NCI-H524 (cell line): ENCODE data around the gene TBCK.

Source experiments
- DNase-seq, 2 experiments: peaks; one replicate each; lab custom pipeline; 2025; lab: John Stamatoyannopoulos, UW

Gene TBCK

DNA sequence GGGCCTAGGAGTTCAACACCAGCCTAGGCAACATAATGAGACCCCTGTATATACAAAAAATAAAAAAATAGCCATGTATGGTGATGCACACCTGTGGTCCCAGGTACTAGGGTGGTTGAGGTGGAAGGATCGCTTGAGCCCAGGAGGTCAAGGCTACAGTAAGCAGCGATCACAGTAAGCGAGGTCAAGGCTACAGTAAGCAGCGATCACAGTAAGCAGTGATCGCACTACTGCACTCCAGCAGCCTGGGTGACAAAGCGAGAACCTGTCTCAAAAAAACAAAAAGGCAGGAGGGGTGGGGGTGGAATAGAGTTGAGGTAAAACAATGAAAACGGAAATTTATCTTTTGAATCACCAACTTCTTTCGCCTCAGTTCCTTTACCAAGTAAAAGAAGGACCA, 29.4 kb downstream of the TBCK start:
- no peak for DNase-seq

DNA sequence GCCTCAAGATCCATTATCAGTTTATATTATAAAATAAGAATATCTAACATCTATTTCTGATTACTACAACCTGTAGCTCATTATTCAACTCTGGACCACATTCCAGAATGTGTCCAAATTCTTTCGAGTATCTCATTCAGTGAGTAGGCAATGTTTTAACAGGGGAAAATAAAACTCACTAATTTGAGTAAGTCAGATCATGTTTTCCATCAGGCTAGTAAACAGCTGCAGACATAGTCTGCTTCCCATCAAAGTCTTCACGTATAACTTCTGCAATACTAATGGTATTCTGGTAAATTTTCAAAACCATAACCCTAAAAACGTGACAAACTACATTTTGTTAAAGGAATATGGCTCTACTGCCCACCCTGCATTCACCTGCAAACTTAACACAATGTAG, 31.8 kb downstream of the TBCK start:
- DNase-seq, result no peak

DNA sequence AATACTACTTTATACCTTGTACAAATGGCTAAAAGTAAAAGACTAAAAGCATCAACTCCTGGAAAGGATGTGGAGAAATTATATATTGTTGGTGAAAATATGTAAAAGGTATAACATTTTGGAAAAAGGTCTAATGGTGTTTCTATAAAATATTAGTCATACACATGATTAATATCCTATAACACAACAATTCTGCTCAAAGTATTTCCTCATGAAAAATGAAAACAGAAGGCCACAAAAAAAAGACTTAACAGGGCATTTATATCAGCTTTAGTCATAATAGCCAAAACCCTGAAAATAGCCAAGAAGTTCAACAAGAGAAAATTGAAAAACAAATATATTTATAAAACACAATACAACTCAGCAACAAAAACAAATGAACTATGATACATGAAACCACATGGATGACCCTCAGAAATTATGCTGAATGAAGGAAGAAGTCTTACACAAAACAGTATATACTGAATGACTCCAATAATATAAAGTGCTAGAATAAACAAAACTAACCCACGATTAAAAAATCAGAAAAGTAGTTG, 38.8 kb downstream of the TBCK start:
- DNase-seq, result no peak

DNA sequence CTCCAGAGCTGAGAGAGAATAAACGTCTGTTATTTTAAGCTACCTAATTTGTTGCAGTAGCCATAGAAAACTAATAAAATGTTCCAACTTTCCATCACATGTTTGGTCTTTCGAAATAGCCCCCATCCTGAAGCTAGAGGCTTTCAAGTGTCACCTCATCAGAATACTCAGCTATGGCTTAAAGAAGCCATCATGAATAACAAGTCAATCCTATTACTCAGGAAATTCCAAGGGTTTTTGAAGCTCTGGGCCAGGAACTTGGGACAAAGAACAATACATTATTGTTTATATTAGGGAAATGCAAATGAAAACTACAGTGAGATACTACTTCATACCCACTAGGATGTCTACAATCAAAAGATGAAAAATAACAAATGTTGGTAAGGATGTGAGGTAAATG, 42.2 kb downstream of the TBCK start:
- no peak for DNase-seq

DNA sequence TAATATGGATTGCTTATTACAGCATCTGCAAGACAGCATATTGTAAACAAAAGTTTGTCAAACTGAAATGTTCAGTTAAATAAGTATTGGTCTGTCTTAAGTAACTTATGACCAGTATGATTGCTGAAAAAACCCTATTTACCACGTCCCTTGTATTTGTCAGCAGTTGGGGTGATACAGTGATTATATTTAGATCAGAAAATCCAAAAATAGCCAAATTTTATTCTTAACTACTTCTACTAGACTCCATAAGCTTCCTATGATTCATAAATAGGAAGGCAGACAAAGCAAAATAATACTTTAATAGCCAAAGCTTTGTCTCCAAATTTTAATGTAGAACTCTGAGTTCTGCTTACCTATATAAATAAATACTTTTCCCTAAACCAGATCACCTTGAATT, 45.3 kb downstream of the TBCK start:
- no peak for DNase-seq

DNA sequence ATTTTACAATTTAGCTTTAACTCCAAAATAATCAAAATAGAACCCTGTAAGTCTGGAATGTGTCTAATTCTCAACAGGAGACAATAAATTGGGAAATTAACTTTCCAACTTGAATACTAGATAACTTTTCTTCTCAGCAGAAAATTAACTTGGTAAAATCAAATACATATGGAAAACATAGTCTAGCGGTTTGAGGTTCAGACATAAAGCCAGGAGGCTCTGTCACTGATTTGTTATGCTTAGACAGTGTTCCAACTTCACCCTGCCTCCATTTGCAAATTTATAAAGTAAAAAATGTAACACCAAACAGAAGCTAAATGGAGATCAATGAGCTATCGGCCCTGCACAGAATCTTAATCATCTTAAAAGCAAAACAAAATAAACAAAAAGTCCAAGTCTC, 46.3 kb downstream of the TBCK start:
- no peak for DNase-seq

DNA sequence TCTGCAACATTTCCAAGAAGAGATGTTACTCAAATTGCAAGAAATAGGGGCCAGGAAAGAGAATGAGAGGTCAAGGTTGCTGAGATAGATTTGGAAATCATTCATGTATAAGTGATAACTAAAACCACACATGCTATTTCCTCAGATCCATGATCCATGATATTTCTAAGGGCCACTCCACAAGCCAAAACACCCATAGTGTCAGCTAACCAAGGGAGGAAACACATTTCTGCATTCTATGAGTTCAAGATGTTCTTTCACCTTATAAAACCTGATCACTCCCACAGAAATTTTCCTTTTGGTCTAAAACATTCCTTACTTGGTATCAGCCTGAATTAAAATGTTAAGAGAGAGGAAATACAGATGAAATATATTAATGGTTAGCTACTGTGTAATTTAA, 47.2 kb downstream of the TBCK start:
- DNase-seq, result no peak

DNA sequence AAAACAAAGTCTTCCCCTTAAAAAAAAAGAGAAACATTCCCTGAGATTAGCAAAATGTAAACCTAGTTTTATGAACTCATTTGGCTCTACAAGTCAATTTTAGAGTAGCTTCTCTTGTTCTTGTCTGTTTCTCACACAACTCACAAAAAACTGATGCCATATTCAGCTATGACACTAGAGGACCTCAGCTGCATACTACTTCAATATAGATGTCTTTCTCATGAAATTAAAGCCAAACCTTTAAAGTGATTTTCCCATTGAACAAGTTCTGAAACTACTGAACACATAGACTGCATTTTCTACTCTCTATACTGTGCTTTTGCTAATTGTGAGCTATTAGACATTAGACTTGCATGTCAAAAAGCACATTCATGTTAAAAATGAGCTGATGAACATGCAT, 49.8 kb downstream of the TBCK start:
- DNase-seq, result peak in 1 of 2 experiments; percentile 33

DNA sequence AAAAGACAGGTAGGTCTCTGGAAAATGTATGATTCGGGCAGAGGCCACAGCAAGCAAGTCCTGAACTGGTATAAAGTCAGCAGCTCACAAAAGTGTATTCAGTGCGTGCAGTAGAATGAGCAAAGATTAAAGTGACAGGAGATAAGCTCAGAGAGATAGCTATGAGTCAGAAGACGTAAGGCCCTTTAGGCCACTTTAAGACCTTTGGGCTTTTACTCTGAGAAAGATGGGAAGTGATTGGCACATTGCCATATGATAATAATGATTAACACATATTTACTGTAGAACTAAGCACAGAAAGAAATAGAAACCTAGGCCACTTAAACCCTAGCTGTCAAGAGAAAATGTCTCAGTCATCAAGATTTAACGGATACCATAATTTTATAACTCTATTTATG, 51.7 kb downstream of the TBCK start:
- no peak for DNase-seq

DNA sequence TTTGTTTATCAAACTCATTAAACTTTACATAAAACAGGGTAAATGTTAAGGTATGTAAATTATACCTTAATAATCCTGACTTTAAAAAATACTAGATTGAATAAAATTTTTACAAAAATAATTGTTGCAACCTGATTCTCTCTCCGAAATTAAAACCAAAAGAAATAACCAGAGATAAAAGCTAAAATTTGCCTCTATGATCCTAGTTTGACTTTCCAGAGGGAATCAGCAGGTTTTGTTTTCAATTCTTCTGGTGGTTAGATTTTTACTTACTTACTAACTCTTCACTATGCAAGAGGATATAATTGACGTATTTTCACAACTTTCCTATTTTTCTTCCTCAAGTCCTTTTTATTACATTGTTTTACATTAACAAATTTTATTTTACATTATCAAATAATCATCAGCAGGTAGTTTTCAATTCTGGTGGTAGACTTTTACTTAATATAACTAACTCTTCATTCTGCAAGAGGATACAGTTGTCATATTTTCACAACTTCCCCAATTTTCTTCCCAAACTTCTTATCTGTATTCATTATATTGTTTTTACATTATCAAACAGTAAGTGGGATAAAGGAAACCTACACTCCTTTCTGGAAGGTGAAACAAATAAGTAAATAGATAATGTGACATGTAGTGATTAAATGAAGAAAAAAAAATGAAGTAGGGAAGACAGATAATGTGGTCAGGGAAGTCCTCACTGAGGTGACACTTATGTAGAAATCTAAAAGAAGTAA, 52.2 kb downstream of the TBCK start:
- no peak for DNase-seq

DNA sequence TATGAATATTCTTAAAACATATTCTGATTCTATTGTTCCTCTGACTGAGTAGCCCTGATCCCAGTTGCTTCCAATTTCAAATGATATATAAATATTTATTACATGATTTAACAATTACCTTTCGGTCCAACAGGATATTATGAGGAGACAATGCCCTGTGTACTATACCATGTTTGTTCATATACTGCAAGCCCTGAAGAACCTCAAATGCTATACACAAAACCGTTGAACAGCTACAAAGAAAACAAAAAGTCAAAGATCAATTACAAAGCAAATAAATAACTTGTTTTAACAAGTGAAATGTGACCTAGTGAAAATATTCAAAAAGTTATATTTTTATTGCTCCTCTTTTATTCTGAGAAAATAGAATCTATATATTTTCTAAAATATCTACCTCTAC, 54.0 kb downstream of the TBCK start:
- DNase-seq, result no peak

DNA sequence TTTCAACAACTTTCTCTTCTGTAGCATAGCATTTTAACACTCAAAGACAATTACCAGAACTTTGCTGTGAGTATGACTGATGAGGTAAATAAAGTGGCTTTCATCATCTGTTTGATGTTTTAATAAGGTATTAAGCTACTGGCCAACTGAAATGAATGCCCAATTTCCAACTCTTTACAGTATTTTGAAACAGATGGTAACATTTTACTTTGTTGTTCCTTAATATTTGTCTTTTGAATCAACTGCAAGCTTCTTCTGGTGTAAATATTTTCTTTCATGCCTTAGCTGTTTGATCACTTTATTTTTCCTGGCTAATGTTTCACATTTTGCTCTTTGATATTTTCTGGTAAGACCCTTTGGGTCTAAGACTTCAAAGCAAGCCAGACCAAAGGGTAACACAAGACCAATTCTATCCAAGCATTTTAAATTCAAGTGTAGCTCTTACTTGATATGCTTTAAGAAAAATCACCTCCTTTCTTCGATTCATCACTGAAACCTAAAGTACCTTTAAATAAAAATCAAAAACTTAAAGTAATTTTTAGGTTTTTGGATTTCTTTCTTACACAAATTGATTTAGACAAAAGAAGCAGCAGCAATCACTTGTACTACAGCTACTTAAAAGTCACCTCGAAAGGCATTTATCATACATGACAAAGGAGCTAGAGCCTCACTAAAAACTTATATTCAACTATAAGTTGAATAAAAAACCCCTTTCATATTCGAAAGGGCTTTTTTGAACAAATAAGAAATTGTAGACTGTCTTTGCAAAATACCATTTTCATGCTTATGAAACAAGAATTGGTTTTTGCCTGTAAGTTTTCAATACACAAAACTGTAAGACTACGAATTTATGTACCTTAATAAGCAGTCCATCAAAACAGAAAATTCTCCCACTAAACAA, 57.6 kb downstream of the TBCK start:
- no peak for DNase-seq

DNA sequence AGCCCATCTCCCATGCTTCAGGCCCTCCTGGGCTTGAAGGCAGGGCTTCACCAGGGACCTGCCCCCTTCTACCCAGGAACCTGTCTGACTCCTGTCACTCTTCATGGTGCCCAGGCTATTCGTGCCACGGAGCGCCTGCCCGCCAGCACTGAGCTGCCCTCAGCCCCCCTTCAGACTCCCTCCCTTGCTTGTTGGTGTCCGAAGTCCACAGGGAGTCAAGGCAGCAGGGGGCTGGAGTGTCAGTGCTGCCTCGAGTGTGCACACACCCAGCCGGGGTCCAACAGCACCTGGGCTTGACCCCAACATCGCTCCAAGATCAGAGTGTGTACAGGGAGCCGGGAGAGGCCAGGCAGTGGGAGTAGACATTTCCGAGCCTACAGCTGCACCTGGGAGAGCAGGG, 59.8 kb downstream of the TBCK start:
- DNase-seq, result no peak

DNA sequence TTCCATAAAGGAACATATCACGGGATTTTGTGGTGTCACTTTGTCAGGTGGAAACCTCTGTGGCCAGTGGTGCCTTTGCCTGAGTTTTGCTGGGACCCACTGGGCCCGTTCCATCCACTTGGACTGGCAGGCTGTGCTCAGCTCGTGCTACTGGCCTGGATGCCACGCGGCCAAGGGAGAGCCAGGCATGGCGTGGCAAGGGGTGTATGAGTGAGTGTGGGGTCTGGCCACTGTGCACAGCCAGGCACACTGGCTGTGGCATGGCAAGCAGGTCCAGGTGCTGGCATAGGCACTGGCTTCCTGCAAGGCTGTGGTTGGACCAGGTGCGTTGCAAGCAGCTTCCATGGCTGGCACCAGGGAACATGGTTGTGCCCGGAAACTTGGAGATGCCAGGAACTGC, 60.8 kb downstream of the TBCK start:
- no peak for DNase-seq

DNA sequence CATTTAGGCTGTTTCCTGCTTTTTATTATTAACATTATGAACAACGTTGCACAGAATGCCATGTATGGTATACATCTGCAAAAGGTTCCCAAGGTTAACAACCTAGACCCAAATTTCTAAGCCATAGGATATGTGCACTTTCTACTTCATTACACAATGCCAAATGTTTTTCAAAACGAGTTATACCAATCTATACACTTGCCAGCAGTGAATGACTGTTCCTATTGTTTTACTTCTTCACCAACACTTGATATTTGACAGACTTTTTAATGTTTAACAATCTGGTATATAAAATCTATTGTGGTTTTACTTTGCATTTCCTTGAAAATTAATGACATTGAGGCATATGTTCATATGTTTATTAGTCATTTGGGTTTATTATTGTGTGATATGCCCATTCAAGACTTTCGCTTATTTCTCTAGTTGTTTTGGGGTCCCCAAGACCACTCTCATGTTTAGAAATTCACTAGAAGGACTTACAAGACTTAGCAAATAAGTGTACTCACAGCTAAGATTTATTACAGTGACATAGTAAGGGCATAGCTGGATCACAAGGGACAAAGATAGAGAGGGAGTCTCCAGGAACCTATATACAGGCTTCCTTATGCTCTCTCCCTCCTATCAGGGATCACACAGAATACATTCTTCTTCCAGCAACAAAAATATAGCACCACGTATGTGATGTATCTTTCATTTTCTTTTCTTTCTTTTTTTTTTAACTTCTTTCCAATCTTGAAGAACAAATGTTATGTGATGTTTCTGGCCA, 62.5 kb downstream of the TBCK start:
- DNase-seq, result no peak

DNA sequence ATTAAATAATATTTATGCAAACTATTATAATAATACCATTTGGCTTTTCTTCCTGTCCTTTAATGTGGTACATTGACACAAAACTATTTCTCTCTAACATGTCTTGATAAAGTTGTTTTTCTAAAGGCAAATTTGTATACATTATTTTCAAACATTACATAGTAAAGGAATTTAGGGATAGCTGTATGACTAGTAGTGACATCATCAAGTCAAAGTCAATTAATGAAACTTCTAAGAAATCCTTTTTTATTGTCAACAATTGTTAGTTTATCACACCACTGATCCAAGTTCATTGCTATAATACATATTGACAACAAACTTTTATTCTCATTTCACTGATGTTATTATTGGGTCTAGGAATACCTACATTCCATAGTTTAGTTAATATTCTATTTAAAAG, 68.4 kb downstream of the TBCK start:
- no peak for DNase-seq

DNA sequence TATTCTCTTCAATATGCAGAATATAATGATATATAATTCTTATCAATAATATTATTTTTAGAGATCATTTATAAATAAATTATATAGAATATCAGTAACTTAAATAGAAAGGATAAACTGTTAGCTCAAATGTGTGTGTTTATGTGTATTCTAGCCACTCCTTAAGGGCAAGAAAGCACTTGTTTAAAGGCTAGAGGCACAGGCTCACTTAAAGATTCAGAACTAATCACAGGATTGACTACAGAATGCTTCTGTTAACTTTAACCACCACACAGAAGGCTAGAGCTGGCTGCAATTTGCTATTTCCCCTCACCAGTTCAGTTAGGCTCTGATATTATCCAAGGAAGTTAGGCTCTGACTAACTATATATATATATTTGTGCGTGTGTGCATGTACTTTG, 69.6 kb downstream of the TBCK start:
- no peak for DNase-seq

DNA sequence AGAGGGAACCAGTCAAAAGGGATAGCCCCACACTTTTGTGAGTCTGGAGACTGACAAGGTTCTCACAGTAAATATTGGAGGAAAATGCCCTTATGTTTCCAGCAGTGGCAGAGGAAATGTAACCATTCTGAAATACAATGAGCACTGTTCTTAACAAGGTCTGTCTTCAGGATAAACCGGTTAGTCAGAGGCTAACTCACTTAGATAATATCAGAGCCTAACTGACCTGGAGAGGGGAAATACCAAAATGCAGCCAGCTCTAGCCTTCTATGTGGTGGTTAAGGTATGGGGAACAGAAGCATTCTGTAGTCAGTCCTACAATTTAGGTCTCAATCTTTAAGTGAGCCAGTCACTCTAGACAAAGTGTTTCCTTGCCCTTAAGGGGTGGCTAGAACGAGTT, 70.8 kb downstream of the TBCK start:
- DNase-seq, result no peak

DNA sequence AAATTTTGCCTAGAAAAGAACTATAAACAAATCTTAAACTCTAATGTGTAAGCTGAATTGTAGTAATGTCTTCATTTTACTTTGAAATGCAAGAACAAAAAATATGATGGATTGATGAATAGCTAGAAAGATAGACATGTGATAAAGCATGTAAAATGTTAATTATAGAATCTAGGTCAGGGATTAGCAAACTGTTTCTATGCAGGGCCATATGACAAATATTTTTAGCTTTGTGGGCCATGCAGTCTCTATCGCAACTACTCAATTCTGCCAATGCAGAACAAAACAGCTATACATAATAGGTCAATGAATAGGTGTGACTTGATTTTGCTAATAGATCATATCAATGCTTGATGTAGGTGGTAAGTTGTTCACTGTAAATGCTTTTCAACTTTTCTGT, 75.3 kb downstream of the TBCK start:
- no peak for DNase-seq

DNA sequence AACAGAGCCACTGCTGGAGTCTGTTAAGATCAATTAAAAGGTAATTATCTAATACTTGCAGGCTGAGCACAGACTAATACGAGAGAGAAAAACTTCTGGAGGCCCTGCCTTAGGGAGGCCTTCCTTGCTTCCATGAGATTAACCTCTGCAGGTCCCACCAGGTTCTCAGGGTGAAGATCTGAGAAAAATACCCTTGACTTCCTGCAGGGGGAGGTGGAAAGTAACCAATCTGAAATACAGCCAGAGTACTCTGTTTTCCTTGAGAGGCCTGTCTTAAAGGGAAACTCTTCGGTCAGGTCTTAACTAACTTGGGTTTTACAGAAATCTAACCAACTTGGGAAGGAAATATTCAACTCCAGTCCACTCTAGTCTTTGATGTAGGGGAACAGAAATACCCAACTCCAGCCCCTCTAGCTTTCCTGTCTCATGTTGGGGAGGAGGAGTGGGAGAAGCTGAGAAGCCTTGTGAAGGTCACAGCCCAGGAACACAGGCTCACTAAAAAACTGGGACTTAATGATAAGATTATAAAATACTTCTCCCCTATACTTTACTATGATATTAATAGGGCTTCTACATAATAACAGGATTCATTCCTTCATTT, 77.1 kb downstream of the TBCK start:
- peak in 1 of 2 experiments; percentile 17 for DNase-seq

DNA sequence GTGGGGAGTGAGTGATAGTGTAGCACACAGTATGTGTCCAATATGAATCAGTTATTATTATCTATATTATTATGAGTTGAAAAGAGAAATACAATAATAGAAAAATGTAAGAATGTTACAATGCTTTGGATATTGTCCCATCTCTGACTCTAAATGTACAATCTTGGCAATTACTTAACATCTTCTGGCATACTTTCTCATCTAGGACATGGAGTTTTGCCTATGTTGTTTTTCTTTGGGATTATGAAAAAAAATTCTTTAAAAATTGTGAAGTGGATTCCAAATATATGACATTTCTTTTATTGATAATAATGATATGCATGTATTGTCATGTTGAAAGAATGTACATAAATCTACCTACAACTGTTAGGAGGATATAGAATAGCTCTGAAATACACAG, 84.1 kb downstream of the TBCK start:
- no peak for DNase-seq

DNA sequence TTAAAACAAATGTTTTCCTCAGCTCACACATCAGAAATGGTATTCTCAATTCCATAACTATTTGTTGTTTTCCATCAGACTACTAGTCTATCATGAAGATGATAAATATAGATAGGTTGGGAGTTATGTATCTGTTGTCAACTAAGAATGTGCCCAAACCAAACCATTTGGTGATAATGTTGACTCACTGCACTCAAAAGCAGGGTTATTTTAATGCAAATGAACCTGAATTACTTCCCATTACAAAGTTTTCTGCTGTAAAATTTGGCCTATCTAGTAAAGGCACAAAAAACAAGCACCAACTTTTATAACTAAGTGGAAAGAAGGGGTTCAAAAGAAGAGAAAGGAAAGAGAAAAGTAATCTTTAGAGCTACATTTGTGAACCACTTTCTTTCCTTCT, 93.5 kb downstream of the TBCK start:
- no peak for DNase-seq
